ENCODE results near the gene MYO1A. TPM values are rescaled to one million over a fixed set of nuclear protein-coding genes. Genes with fewer than 3 reads are reported as not detected.
"Not testable (repeated sequence)": the region's sequence is repeated elsewhere in the genome, so short reads cannot be mapped to it uniquely, and the experiment has no call there.

The MYO1A gene
- total RNA-seq, 2 experiments from 2014 or later: 0.61 to 0.97 TPM

DNA sequence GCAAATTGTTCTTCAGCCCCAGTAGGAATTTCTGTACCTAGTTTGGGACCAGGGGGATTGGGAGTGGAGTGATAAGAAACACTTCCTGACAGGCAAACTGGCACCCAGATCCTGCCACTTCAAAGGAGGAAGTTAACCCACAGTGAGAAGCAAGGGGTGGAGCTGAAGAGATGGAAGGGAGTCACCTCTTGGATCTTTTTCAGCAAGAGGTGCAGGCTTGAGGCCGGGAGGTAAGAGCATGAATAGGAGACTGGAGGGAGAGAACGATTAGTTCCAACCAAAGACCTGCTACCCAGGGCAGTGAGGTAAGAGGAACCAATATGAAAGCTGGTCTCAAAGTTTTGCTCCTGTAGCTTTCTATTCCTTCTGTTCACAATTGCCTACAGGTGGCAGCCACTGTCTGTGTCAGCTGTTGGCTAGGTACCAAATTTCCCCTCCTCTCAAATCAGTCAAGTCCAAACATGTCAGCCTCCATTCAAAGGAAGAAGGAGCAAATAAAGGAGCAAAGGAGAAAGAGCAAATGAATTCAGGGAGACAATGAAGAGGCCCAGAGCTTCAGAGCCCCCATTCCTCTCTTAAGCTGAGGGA is 18.7 kb downstream of the MYO1A start:
- intact Hi-C loops (cut with micrococcal nuclease): loop anchor here (2.0 kb wide), 1 partner anchor 14 kb away; no protein-coding TSS in a partner anchor
- ChIA-PET CTCF (interaction anchor here (0.7 to 2.4 kb wide), 13 partner anchors 20 to 192 kb away, joined by 3 to 15 read pairs (median 3); partner anchors contain the start of genes LRP1 and STAT6), POLR2A (interaction anchor here (1.5 to 1.6 kb wide), 2 partner anchors 79 to 81 kb away, joined by 3 to 4 read pairs; partner anchors contain the start of gene STAT6)
- Mint-ChIP-seq H3K36me3 (no peaks in the 10 kb centered on the region), H3K9me3 (no peaks in the 10 kb centered on the region), H3K27ac (no peak overlapping the region), H3K27me3 (no peaks in the 10 kb centered on the region), H3K4me3 (no peak overlapping the region), H3K4me1 (ENCODE audit: low read depth) (peaks cover 35% of the 10 kb centered on the region)
- DNase-seq: peak; percentile 35

DNA sequence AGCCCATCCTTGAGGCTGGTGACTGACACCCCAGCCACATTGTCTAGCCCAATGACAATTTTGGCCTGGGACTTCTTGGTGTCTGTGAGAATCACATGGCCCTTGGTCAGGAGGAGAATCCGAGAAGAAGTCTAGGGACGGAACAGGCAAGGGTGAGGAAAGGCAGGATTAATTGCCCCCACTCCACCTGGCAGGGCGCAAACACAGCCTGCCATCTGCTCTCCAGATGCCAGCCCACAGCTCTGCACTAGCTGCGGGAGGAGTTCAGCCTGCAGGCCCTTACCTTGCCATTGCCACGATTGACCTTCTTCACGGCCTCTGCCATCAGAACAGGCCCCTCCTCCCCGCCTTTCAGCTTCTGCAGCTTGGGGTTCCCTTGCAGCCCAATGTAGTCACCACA is 20.5 kb downstream of the MYO1A start:
- intact Hi-C loops (cut with micrococcal nuclease): no loop called here
- H3K4me1 Mint-ChIP-seq (ENCODE audit: low read depth): peaks cover 38% of the 10 kb centered on the region
- no peak for DNase-seq
- CTCF ChIA-PET: no interaction called here
- no peaks in the 10 kb centered on the region for H3K9me3 Mint-ChIP-seq
- H3K27me3 Mint-ChIP-seq: no peaks in the 10 kb centered on the region
- POLR2A ChIA-PET: no interaction called here
- H3K27ac Mint-ChIP-seq: no peak overlapping the region
- no peaks in the 10 kb centered on the region for H3K36me3 Mint-ChIP-seq
- no peak overlapping the region for H3K4me3 Mint-ChIP-seq

DNA sequence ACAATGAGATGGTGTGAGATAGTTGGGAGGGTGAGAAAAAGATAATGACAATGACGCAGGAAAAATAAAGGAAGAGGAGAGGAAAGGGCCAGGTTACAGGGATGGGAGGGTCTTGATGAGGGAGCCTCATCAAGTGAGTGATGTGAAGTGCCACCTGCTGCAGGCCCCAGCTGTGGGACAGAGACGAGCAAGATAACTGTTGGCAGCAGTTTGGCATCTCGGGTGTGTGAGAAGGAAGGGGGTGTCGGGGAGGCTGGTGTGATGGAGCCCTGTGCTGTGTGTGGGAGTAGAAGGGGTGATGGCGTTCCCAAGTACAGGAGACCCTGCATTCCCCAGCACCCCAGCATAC is 22.1 kb downstream of the MYO1A start:
- H3K4me3 Mint-ChIP-seq: no peak overlapping the region
- H3K4me1 Mint-ChIP-seq (ENCODE audit: low read depth): peaks cover 38% of the 10 kb centered on the region
- H3K27ac Mint-ChIP-seq: peak overlapping the region; percentile 75
- no peaks in the 10 kb centered on the region for H3K36me3 Mint-ChIP-seq
- intact Hi-C loops (cut with micrococcal nuclease): no loop called here
- CTCF ChIA-PET: interaction anchor here (0.7 to 3.6 kb wide), 12 partner anchors 12 to 270 kb away, joined by 3 to 13 read pairs (median 4); partner anchors contain the start of gene TAC3
- POLR2A ChIA-PET: interaction anchor here (0.6 to 1.1 kb wide), 4 partner anchors 12 to 85 kb away, joined by 3 to 4 read pairs (median 3); partner anchors contain the start of gene TAC3
- peak; percentile 26 for DNase-seq
- no peaks in the 10 kb centered on the region for H3K27me3 Mint-ChIP-seq
- no peaks in the 10 kb centered on the region for H3K9me3 Mint-ChIP-seq

DNA sequence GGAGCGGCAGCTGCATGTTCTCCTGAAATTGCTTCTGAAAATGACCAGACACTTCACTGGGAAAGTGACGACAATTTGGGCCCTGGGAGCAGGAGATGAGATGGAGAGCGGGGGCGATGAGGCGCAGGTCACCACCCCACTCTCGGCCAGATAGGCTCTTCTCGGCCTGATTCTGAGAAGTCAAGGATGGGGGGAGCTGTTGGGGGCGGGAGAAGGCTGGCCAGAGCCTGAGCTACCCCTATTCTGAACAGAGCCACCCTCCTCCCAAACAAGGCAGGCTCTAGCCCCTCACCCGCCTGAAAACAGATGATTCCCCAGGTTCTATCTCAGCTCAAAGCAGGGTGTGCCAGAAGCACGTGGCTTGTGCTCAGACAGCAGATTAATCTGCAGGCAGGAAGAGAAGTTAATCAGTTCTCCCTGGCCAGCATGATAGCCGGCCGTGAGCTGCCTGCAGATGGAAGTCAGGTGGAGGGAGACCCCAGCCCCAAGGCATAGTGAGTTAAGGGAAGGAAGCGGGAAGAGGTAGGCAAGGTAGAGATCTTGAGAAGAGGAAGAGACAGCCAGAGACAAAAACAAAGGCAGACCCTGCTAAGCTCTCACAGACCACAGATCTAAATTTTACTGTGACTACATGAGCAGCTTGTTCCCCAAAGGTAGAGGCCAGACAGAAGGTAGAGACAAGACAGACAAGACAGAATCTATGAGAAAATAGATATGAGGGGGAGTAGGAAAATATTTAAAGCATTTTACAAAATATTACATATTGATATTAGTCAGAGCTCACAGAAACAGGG is 22.7 kb downstream of the MYO1A start:
- H3K4me3 Mint-ChIP-seq: no peak overlapping the region
- no peak for DNase-seq
- H3K4me1 Mint-ChIP-seq (ENCODE audit: low read depth): peaks cover 38% of the 10 kb centered on the region
- H3K9me3 Mint-ChIP-seq: no peaks in the 10 kb centered on the region
- H3K27ac Mint-ChIP-seq: peak overlapping the region; percentile 75
- H3K27me3 Mint-ChIP-seq: no peaks in the 10 kb centered on the region
- intact Hi-C loops (cut with micrococcal nuclease): no loop called here
- H3K36me3 Mint-ChIP-seq: no peaks in the 10 kb centered on the region
- POLR2A ChIA-PET: interaction anchor here (0.6 to 1.1 kb wide), 4 partner anchors 11 to 85 kb away, joined by 3 to 4 read pairs (median 3); partner anchors contain the start of gene TAC3
- CTCF ChIA-PET: interaction anchor here (0.7 to 3.6 kb wide), 13 partner anchors 11 to 270 kb away, joined by 3 to 13 read pairs (median 4); partner anchors contain the start of gene TAC3

DNA sequence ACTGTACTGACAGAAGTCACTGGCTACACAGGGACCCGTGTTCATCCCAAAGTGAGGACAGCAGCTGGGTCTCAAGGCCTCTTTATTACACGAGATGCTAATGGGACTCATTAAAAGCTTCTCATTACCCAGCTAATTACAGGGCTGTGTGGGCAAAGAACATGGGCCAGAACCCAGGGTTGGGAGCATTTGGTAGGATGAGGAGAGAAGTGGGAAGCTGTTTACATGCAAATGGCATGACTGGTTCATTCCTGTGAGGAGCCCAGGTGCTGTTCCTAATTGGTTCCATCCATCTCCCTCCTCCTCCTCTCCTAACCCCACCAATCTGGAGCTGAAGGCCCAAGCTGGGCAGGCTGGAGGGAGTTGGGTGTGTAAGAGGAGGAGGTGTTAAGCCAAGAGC is 24.7 kb downstream of the MYO1A start:
- no peak for DNase-seq
- Mint-ChIP-seq H3K27ac (no peak overlapping the region), H3K4me1 (ENCODE audit: low read depth) (peaks cover 27% of the 10 kb centered on the region), H3K27me3 (no peaks in the 10 kb centered on the region), H3K4me3 (no peak overlapping the region), H3K36me3 (no peaks in the 10 kb centered on the region), H3K9me3 (no peaks in the 10 kb centered on the region)
- ChIA-PET CTCF (interaction anchor here (0.9 to 3.6 kb wide), 4 partner anchors 14 to 185 kb away, joined by 3 to 13 read pairs (median 4); no protein-coding TSS in a partner anchor), POLR2A (no interaction called here)
- intact Hi-C loops (cut with micrococcal nuclease): no loop called here

DNA sequence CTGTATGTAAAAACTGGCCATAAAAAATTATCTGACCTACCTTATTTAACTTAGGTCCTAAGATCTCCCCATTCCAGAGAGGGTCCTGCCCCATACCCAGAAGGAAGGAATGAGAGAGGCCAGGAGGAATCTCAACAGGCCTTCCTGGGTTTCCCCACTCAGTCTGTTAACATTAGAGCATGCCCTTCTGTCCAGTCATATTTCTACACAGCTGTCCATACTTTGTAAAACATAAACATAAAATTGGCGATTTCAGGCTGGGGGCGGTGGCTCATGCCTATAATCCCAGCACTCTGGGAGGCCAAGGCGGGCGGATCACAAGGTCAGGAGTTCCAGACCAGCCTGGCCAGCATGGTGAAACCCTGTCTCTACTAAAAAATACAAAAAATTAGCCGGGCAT is 27.6 kb downstream of the MYO1A start:
- peaks cover 19% of the 10 kb centered on the region for H3K4me1 Mint-ChIP-seq (ENCODE audit: low read depth)
- CTCF ChIA-PET; intact Hi-C loops (cut with micrococcal nuclease): not testable (repeated sequence)

DNA sequence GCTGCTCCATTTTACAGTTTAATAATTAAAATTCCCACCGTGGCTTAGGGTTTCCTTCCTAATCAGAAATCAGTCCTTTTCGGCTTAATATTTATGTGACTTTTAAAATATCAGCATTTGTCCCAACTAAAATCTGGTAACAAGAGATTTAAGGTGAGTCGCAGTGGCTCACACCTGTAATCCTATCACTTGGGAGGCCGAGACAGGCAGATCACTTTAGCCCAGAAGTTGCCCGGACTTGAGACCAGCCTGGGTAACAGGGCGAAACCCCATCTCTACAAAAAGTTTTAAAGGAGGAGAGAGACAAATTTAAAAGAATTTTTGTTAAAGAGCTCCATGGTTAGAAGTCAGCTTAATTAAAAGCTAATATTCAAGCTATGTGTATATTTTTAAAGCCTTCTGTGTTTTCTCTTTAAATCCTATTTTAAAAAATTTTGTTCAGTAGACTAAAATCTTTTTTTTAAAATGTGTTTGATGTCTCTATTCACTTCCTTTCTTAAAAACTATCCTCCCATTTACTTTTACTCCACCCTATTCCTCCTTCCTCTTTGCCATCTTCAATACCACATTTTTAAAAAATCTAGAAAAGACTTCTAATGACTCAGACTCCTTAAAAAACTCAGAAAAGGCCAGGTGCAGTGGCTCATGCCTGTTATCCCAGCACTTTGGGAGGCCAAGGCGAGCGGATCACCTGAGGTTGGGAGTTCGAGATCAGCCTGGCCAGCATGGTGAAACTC is 29.8 kb downstream of the MYO1A start:
- Mint-ChIP-seq H3K4me1 (ENCODE audit: low read depth) (peaks cover 7% of the 10 kb centered on the region), H3K36me3 (no peaks in the 10 kb centered on the region), H3K27ac (no peak overlapping the region), H3K9me3 (no peaks in the 10 kb centered on the region), H3K27me3 (no peaks in the 10 kb centered on the region), H3K4me3 (no peak overlapping the region)
- no peak for DNase-seq
- CTCF ChIA-PET: interaction anchor here (1.1 to 2.6 kb wide), 5 partner anchors 13 to 163 kb away, joined by 3 to 19 read pairs (median 5); partner anchors contain the start of gene ZBTB39
- intact Hi-C loops (cut with micrococcal nuclease): no loop called here
- POLR2A ChIA-PET: interaction anchor here (0.6 kb wide), 1 partner anchor 947 kb away, joined by 3 read pairs; no protein-coding TSS in a partner anchor

More for the DNA sequence above, 27.6 kb downstream of the MYO1A start:
- DNase-seq, H3K4me3 Mint-ChIP-seq, H3K27ac Mint-ChIP-seq, H3K9me3 Mint-ChIP-seq, POLR2A ChIA-PET, H3K36me3 Mint-ChIP-seq, H3K27me3 Mint-ChIP-seq: not testable (repeated sequence)

DNA sequence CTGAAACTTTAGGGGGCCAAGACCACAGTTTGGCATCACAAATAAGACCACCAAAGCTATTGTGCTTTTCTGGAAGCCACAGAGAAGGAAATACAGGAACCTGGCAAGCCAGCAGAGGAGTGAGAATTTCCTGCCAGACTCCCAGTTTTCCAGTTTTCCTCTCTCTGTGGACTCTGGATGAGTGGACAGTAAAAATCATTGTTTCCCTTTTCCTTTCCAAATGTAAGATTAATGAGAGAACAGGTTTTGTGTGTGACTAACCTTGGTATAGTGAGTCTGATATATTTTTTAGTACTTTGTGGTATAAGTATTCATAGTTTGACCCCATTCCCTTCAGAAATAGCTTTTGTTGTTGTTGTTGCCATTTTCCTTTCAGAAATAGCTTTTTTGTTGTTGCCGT is 31.0 kb downstream of the MYO1A start:
- Mint-ChIP-seq H3K27ac (no peak overlapping the region), H3K9me3 (no peaks in the 10 kb centered on the region), H3K4me3 (no peak overlapping the region), H3K36me3 (no peaks in the 10 kb centered on the region), H3K27me3 (peaks cover under 1% of the 10 kb centered on the region), H3K4me1 (ENCODE audit: low read depth) (peaks cover 7% of the 10 kb centered on the region)
- CTCF ChIA-PET: interaction anchor here (0.9 to 3.4 kb wide), 7 partner anchors 11 to 106 kb away, joined by 4 to 19 read pairs (median 8); partner anchors contain the start of gene ZBTB39
- POLR2A ChIA-PET: no interaction called here
- DNase-seq: no peak
- intact Hi-C loops (cut with micrococcal nuclease): no loop called here

DNA sequence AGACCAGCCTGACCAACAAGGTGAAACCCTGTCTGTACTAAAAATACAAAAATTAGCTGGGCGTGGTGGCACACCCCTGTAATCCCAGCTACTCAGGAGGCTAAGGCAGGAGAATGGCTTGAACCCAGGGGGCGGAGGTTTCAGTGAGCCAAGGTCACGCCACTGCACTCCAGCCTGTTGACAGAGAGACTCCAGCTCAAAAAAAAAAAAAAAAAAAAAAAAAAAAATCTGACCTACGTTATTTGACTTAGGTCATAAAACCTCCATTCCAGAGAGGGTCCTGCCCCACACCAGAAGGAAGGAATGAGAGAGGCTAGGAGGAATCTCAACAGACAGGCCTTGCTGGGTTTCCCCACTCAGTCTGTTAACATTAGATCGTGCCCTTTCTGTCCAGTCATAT is 31.6 kb downstream of the MYO1A start:
- CTCF ChIA-PET: interaction anchor here (0.6 to 3.4 kb wide), 6 partner anchors 11 to 156 kb away, joined by 3 to 19 read pairs (median 6); partner anchors contain the start of gene ZBTB39
- H3K27me3 Mint-ChIP-seq; H3K9me3 Mint-ChIP-seq; H3K36me3 Mint-ChIP-seq; POLR2A ChIA-PET; H3K4me3 Mint-ChIP-seq; H3K27ac Mint-ChIP-seq; intact Hi-C loops (cut with micrococcal nuclease); DNase-seq; H3K4me1 Mint-ChIP-seq (ENCODE audit: low read depth): not testable (repeated sequence)

DNA sequence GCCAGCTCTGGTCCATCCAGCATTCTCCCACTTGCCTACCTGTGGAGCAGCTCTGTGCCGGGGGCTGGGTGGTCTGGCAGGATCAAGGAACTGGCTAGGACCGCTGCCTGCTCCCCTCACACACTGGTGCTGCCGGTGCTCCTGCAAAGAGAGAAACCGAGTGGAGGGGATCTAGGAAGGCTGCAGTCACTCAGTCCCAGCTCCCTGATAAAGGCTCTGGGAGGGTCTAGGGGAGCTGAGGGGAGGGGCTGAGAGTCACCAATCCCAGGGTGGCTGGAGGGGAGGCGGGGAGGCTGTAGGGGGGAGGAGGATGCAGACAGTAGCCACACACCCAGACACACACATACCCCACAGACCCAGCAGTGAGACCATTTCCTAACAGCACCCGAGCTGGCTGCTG is 33.6 kb downstream of the MYO1A start, which contains the start of gene TAC3:
TSS of gene TAC3 (minus strand) at position 182 of the 400 bp plus-strand sequence. CDS start 732 bp downstream, outside the sequence.
- no peak for DNase-seq
- intact Hi-C loops (cut with micrococcal nuclease): no loop called here
- peaks cover 4% of the 10 kb centered on the region for H3K27me3 Mint-ChIP-seq
- H3K27ac Mint-ChIP-seq: no peak within 1 kb of the TSS
- CTCF ChIA-PET: interaction anchor here (1.1 to 3.4 kb wide), 4 partner anchors 11 to 96 kb away, joined by 3 to 18 read pairs (median 4); no protein-coding TSS in a partner anchor
- POLR2A ChIA-PET: interaction anchor here (1.2 kb wide), 2 partner anchors 11 to 30 kb away, joined by 3 to 4 read pairs; no protein-coding TSS in a partner anchor
- no peaks in the 10 kb centered on the region for H3K9me3 Mint-ChIP-seq
- H3K4me1 Mint-ChIP-seq (ENCODE audit: low read depth): peaks cover 25% of the 10 kb centered on the region
- H3K36me3 Mint-ChIP-seq: no peaks in the 10 kb centered on the region
- no peak within 1 kb of the TSS for H3K4me3 Mint-ChIP-seq

DNA sequence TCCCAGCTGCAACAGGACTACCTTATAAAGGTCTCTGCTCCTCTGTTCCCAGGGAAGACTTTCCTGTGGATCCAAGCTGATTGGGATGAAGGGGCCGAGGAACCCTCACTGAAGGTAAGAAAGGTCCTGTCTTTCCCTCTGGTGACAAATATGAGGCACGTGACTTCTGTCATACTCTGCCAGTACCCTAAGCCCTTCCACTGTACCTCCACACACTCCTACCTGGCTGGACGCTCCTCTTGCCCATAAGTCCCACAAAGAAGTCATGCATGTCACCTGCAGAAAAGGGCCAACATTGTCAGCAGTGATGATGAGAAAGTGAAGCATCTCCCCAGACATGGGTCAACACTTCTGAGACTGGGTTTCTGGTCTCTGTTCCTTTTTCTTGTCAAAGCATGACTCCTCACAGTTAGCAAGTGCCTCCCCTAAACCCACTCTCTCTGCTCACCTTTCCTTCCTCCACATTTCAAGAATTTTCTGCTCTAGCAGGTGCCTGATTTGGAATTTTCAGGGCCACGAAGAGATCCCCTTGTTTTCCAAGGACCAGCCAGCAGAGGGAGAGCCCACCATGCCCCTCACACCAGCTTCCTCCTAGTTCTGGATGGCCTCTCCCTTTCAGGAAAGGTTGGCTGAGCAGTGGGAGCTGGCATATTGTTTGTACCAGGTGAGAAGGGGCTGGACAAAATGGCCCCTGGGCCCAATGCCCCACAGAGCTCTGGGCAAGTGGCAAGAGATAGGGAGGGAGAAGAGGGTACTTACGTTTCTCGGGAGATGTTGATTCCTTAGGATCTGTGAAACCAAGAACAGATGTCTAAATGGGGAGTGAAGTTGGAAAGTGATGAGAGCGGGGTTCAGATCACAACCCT is 37.1 kb downstream of the MYO1A start:
- ChIA-PET CTCF (interaction anchor here (1.0 to 2.9 kb wide), 5 partner anchors 12 to 111 kb away, joined by 3 to 28 read pairs (median 4); no protein-coding TSS in a partner anchor), POLR2A (no interaction called here)
- intact Hi-C loops (cut with micrococcal nuclease): no loop called here
- H3K4me3 Mint-ChIP-seq: no peak overlapping the region
- H3K9me3 Mint-ChIP-seq: no peaks in the 10 kb centered on the region
- H3K27me3 Mint-ChIP-seq: peaks cover 4% of the 10 kb centered on the region
- H3K36me3 Mint-ChIP-seq: no peaks in the 10 kb centered on the region
- no peak overlapping the region for H3K27ac Mint-ChIP-seq
- peaks cover 37% of the 10 kb centered on the region for H3K4me1 Mint-ChIP-seq (ENCODE audit: low read depth)
- DNase-seq: no peak
